HG03457 (cell line): ENCODE data around the gene LAMA5.

ENCODE experiments used
- ATAC-seq: cut with Tn5 transposase; IDR thresholded peaks from one replicate; pipeline ENCODE4 v1.9.1; 2021; ENCODE audit warnings: moderate number of reproducible peaks; ENCODE audit not compliant: unreplicated experiment

LAMA5 gene

GRCh38 chr20:62318400-62319345, 48.4 kb downstream of the LAMA5 start:
- ATAC-seq = no peak

GRCh38 chr20:62317167-62317655, 49.9 kb downstream of the LAMA5 start:
- no peak for ATAC-seq

DNA sequence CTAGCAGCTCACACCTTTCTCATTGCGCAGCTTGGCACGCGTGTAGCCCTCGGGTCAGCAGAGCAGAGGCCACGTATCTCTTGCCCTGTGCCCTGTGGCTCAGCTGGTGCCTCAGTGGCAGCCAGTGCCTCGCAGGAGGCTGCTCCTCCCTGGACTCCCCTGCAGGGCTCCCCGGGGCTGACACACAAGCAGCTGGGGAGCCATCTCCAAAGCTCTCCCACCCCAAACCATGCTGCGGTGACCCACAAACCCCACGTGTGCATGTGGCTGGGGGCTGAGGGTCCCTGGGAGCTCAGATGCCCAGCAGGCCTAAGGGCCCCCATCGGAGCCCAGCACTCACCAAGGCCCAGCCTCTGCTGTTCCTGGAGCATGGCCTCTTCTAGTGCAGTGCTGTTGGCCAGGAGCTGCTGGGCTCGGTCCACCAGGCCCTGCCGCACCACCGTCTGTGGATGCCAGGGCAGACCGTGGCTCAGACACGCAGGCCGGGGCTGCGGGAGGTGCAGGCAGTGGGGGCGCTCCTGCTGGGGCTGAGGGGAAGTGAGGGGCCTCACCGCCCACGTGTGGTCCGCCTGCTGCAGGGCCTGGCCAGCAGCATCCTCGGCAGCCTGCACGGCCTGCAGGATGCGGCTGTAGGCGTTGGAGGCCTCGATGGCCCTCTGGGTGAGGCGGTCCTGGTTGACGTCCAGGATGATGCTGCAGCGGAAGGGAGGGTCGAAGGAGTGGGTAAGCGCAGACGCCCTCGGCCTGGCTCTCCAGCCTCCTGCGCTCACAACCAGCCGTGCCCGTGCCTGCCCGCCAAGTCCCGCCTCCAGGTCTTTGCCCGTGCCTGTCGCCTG, 50.6 kb downstream of the LAMA5 start:
- ATAC-seq = no peak

GRCh38 chr20:62315773-62316172, 51.3 kb downstream of the LAMA5 start:
- no peak for ATAC-seq

- no peak for ATAC-seq
Observed at GRCh38 chr20:62314711-62315302, 52.3 kb downstream of the LAMA5 start.

GRCh38 chr20:62314339-62314638, 52.8 kb downstream of the LAMA5 start:
- ATAC-seq = no peak

DNA sequence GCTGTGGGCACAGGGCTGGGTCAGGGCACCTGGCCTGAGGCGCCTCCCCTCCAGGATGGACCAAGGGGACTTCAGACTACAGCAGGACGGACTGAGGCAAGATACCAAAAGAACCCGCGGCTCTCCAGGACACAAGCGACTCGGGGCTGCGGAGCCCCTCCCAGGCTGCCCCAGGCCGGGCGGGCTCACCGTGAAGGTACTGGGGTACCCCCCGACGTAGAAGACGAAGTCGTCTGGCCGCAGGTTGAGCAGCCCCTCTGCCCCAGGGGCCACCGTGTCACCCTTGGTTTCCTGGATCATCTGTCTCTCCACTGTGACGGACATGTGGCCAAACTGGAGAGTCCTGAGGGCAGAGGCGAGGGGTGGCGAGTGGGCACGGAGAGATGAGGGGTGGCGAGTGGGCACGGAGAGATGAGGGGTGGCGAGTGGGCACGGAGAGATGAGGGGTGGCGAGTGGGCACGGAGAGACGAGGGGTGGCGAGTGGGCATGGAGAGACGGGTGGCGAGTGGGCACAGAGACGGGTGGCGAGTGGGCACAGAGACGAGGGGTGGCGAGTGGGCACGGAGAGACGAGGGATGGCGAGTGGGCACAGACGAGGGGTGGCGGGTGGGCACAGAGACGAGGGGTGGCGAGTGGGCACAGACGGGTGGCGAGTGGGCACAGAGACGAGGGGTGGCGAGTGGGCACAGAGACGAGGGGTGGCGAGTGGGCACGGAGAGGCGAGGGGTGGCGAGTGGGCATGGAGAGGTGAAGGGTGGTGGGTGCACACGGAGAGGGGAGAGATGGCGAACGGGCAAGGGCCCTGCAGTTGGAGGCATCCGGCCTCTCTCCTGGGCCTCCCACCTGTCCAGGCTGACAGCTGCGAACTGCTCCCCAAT, 53.4 kb downstream of the LAMA5 start:
- no peak for ATAC-seq

DNA sequence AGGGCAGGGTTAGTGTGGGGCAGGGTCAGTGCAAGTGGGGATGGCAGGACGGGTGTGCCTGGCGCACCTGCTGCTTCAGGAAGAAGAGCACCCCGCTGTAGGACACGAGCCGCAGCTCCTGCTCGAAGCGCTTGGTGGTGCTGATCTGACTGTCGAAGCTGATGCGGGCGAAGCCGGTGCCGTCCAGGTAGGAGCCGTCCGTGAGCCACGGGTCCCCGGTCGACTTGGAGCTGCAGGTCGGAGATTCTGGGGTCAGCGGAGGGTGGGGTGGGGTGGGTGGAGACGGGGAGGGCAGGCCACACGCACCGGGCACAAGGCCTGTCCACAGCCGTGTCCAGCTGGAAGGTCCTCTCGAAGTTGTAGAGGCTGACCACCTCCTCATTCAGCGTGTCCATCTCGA, 54.1 kb downstream of the LAMA5 start:
- no peak for ATAC-seq

DNA sequence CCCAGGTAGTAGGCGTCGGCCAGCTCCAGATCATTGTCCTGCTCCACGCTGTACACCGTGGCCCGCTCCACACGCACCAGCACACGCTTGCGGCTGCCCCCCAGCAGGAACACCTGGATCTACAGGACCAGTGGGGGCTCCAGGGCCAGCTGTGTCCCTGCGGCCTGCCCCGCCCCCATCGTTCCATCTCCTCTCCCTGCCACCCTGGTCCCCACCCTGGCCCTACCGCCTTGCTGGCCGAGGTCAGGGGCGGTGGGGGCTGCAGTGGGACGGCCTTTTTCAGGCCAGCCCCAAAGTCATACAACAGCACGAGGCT, 54.5 kb downstream of the LAMA5 start:
- no peak for ATAC-seq

- no peak for ATAC-seq
Observed at GRCh38 chr20:62311832-62312661, 55.1 kb downstream of the LAMA5 start.

GRCh38 chr20:62311150-62311549, 56.0 kb downstream of the LAMA5 start:
- no peak for ATAC-seq

DNA sequence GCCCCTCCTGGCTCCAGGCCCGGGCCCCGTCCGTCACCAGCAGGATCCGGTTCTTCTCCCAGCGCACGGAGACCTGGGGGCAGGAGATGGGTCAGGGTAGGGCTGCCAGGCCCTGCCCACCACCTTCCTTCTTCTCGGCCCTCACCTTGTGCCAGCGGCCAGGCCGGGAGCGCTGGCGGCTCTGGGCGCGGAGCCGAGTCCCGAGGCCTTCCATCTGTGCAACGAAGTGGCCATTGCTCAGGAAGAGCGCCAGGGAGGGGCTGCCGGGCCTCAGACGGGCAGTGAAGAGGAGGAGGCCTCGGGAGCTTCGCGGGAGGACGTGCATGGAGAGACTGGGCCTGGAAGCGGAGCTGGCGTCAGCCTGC, 56.4 kb downstream of the LAMA5 start:
- no peak for ATAC-seq

- no peak for ATAC-seq
Observed at GRCh38 chr20:62309947-62310756, 57.0 kb downstream of the LAMA5 start.

- no peak for ATAC-seq
Observed at GRCh38 chr20:62309198-62309944, 57.7 kb downstream of the LAMA5 start.

DNA sequence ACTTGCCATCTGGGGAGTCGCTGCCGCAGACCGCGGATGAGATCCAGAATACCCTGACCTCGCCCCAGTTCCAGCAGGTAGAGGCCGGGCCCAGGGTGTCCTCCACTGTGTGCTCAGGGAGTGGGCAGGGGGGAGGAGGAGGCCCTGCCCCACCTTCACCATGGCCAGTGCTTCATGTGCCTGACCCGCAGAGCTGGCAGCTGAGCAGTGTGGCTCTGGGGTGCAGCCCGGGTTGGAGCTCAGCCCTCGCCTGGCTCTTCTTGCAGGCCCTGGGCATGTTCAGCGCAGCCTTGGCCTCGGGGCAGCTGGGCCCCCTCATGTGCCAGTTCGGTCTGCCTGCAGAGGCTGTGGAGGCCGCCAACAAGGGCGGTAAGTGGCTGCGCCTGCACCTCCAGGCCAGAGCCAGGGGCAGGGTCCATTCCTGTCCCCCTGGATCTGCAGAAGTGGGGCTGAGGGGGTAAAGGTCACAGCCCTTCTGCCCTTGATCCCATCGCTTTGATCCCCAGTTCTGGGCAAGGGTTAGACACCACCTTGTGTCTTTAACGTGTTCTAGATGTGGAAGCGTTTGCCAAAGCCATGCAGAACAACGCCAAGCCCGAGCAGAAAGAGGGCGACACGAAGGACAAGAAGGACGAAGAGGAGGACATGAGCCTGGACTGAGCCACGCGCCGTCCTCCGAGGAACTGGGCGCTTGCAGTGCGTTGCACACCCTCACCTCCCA, 58.9 kb downstream of the LAMA5 start:
- ATAC-seq = no peak

DNA sequence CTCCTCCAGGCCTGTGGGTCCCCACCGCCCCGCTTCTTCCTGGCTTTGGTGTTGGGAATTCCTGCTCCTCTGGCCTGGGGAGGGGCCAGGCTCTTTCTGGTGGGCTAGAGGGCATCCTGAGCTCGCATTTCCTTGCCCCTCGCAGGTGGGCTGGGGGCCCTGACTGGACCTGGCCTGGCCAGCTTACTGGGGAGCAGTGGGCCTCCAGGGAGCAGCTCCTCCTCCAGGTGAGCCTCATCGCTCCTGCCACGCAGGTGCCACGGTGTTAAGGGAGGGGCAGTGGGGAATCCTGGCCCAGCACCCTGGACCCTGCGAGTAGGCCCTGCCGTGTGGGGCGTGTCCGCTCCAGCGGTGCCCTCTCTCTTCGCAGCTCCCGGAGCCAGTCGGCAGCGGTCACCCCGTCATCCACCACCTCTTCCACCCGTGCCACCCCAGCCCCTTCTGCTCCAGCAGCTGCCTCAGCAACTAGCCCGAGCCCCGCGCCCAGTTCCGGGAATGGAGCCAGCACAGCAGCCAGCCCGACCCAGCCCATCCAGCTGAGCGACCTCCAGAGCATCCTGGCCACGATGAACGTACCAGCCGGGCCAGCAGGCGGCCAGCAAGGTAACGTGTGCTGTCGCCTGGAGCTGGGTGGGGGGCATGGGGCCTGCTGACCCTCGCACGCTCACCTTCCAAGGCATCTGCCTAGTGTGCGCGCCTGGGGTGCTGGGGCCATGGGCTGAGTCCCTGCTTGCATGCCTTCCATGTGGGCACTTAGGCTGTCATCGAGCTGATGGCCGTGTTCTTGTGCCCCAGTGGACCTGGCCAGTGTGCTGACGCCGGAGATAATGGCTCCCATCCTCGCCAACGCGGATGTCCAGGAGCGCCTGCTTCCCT, 59.6 kb downstream of the LAMA5 start:
- ATAC-seq = no peak
